Uterus (tissue), 4 donors: ENCODE results near the gene KCNN3. TPM values are rescaled to one million over a fixed set of nuclear protein-coding genes. Genes with fewer than 3 reads are reported as not detected.
"Not testable (repeated sequence)": the region's sequence is repeated elsewhere in the genome, so short reads cannot be mapped to it uniquely, and the experiment has no call there.

Source experiments
- DNase-seq, 2 donors: peaks; one replicate each; pipeline ENCODE4 v3.0.0-alpha.2; 2019 to 2020
- H3K27ac ChIP-seq, 2 donors: fragments of 200-600 bp; sonication (generic); 1 replicate in 1 of 2; 2 replicates in 1 of 2; pipeline ENCODE4 v1.5.1; 2016 to 2018
- H3K27me3 ChIP-seq, 2 donors: fragments of 200-600 bp; sonication (generic); one replicate each; pipeline ENCODE4 v1.5.1; 2018 to 2019; ENCODE audit warnings: control low read depth in 1 of 2
- H3K36me3 ChIP-seq, 2 donors: fragments of 200-600 bp; sonication (generic); one replicate each; pipeline ENCODE4 v1.5.1; 2019; ENCODE audit warnings: control low read depth in 1 of 2
- H3K4me1 ChIP-seq, 2 donors: fragments of 200-600 bp; sonication (generic); one replicate each; pipeline ENCODE4 v1.5.1; 2018 to 2019; ENCODE audit warnings: control low read depth in 1 of 2
- H3K4me3 ChIP-seq, 2 donors: fragments of 200-600 bp; sonication (generic); 1 replicate in 1 of 2; 2 replicates in 1 of 2; pipeline ENCODE4 v1.5.1; 2018 to 2019; ENCODE audit warnings: mild to moderate bottlenecking in 1 of 2
- H3K9me3 ChIP-seq, 2 donors: fragments of 200-600 bp; sonication (generic); one replicate each; pipeline ENCODE4 v1.5.1; 2019; ENCODE audit warnings: control low read depth in 1 of 2
- POLR2A ChIP-seq, 2 donors: fragments of 450-650 bp; IDR thresholded peaks; one replicate each; pipeline ENCODE4 v1.6.1; 2016; ENCODE audit warnings: antibody characterized with exemption in 2 of 2, mild to moderate bottlenecking in 1 of 2, moderate library complexity in 1 of 2
- intact Hi-C: fragments of 100-400 bp; cut with DNase I; formaldehyde crosslinking; loops from one replicate; pipeline ENCODE4 v1.15.1; 2023; ENCODE audit warnings: low total_unique reads
- total RNA-seq, 4 donors: library from RNA; depleted of rRNA in 3 of 4; stranded (reverse); fragments of >200 nt in 3 of 4; gene quantifications; one replicate each; pipeline versions ENCODE4 v1.1.0 to v1.2.4, GENCODE V29; 2014 to 2023
- TF ChIP-seq, protein P1 (sequence below), 4 experiments: fragments of 200-600 bp in 2 of 4; fragments of 450-650 bp in 2 of 4; sonication (generic) in 2 of 4; IDR thresholded peaks; one replicate each; pipeline ENCODE4 v1.5.1; 2016 to 2019; ENCODE audit warnings: antibody characterized with exemption in 4 of 4, mild to moderate bottlenecking in 2 of 4, moderate library complexity in 1 of 4
- donor health status: DM: yes; HTN: yes; CAD: no.

Gene KCNN3
- total RNA-seq, 4 donors from 2014 or later, result 7.1 to 35.5 (median 12.1) TPM

DNA sequence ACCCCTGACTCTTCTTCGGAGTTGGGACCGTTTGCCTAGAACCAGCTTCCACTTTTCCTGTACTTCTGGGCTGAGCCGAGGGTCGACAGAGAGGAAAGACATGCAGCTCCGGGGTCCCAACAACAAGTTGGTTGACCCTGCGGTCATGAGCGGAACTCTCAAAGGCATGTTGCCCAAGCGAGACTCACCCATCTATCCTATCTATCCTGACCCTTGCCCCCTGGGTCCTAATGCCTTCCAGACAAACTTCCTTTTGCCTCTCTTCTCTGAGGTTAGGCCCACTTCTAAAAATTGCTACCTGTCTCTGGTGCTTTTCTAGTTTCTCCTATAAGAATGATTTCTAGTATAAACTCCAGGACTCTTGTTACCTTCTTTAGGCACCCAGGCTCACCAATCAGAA is 197.8 kb downstream of the KCNN3 start:
- H3K4me3 ChIP-seq, H3K36me3 ChIP-seq, H3K9me3 ChIP-seq, DNase-seq, H3K27me3 ChIP-seq, H3K4me1 ChIP-seq, H3K27ac ChIP-seq, intact Hi-C loops: not testable (repeated sequence)

DNA sequence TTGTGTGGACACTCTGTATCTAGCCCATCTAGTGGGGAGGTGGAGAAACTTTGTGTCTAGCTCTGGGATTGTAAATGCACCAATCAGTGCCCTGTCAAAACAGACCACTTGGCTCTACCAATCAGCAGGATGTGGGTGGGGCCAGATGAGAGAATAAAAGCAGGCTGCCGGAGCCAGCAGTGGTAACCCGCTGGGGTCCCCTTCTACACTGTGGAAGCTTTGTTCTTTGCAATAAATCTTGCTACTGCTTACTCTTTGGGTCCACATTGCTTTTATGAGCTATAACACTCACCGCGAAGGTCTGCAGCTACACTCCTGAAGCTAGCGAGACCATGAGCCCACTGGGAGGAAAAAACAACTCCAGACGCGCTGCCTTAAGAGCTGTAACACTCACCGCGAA is 198.7 kb downstream of the KCNN3 start:
- H3K27ac ChIP-seq, H3K27me3 ChIP-seq, DNase-seq, H3K4me1 ChIP-seq, intact Hi-C loops, H3K36me3 ChIP-seq, H3K9me3 ChIP-seq, H3K4me3 ChIP-seq: not testable (repeated sequence)

DNA sequence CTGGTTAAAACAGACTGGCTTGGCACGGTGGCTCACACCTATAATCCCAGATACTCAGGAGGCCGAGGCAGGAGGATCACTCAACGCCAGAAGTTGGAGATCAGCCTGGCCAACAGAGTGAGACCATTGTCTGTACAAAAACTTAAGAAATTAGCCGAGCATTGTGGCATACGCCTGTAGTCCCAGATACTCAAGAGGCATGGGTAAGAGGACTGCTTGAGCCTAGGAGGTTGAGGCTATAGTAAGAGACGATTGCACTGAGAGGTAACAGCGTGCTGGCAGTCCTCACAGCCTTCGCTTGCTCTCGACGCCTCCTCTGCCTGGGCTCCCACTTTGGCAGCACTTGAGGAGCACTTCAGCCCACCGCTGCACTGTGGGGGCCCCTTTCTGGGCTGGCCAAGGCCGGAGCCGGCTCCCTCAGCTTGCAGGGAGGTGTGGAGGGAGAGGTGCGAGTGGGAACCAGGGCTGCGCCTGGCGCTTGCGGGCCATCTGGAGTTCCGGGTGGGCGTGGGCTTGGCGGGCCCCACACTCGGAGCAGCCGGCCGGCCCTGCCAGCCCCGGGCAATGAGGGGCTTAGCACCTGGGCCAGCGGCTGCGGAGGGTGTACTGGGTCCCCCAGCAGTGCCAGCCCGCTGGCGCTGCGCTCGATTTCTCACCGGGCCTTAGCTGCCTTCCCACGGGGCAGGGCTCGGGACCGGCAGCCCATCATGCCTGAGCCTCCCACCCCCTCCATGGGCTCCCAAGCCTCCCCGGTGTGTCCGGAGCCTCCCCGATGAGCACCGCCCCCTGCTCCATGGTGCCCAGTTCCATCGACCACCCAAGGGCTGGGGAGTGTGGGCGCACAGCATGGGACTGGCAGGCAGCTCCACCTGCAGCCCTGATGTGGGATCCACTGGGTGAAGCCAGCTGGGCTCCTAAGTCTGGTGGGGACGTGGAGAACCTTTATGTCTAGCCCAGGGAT is 199.5 kb downstream of the KCNN3 start:
- H3K27ac ChIP-seq, DNase-seq, H3K36me3 ChIP-seq, H3K9me3 ChIP-seq, H3K27me3 ChIP-seq, intact Hi-C loops, H3K4me1 ChIP-seq, H3K4me3 ChIP-seq: not testable (repeated sequence)

DNA sequence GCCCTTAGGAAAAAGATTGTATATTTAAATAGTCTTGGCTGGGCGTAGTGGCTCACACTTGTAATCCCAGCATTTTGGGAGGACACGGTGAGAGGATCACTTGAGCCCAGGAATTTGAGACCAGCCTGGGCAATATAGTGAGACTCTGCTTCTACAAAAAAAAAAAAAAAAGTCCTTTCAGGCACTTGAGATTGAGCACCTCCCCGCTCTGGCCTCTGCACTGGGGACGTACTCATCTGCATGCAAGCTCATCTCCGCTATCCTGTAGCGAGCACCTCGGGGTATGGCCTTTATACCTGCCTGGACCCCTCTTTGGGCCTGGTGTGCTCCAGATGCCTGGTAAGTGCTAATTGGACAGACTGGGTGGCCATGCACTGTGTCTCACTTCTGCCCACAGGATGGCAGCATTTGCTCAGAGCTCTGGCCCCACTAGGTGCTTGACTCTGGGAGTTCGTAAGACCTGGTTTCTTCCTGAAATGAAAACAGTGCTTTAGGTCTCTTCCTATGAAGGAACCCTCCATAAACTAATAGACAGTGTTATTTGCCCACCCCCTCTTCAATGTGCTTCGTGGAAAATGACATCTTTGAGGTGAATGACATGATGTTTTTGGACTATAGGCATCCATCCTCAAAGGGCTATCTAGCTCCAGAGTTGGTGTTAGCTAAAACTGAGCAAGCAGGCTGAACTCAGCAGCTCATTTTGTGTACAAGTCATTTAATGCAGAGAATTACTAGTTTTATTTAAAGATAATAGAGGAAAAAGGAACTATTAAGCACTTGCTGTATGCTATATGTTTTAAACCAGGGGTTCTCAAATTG is 200.4 kb downstream of the KCNN3 start:
- H3K27ac ChIP-seq, result no peak overlapping the region
- H3K36me3 ChIP-seq, result no peaks in the 10 kb centered on the region
- peak; percentile 77 to 83 for DNase-seq
- TF ChIP-seq, protein P1, sequence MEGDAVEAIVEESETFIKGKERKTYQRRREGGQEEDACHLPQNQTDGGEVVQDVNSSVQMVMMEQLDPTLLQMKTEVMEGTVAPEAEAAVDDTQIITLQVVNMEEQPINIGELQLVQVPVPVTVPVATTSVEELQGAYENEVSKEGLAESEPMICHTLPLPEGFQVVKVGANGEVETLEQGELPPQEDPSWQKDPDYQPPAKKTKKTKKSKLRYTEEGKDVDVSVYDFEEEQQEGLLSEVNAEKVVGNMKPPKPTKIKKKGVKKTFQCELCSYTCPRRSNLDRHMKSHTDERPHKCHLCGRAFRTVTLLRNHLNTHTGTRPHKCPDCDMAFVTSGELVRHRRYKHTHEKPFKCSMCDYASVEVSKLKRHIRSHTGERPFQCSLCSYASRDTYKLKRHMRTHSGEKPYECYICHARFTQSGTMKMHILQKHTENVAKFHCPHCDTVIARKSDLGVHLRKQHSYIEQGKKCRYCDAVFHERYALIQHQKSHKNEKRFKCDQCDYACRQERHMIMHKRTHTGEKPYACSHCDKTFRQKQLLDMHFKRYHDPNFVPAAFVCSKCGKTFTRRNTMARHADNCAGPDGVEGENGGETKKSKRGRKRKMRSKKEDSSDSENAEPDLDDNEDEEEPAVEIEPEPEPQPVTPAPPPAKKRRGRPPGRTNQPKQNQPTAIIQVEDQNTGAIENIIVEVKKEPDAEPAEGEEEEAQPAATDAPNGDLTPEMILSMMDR (IDR thresholded peaks at IDR 0.05), result peak; percentile 80 to 92 (median 88)
- no peak for TF ChIP-seq POLR2A (IDR thresholded peaks at IDR 0.05)
- intact Hi-C loops, result loop anchor here (2.0 kb wide), 1 partner anchor 211 kb away; no protein-coding TSS in a partner anchor
- no peak overlapping the region for H3K4me3 ChIP-seq
- H3K4me1 ChIP-seq, result no peaks in the 10 kb centered on the region
- H3K9me3 ChIP-seq, result no peaks in the 10 kb centered on the region
- no peaks in the 10 kb centered on the region for H3K27me3 ChIP-seq

DNA sequence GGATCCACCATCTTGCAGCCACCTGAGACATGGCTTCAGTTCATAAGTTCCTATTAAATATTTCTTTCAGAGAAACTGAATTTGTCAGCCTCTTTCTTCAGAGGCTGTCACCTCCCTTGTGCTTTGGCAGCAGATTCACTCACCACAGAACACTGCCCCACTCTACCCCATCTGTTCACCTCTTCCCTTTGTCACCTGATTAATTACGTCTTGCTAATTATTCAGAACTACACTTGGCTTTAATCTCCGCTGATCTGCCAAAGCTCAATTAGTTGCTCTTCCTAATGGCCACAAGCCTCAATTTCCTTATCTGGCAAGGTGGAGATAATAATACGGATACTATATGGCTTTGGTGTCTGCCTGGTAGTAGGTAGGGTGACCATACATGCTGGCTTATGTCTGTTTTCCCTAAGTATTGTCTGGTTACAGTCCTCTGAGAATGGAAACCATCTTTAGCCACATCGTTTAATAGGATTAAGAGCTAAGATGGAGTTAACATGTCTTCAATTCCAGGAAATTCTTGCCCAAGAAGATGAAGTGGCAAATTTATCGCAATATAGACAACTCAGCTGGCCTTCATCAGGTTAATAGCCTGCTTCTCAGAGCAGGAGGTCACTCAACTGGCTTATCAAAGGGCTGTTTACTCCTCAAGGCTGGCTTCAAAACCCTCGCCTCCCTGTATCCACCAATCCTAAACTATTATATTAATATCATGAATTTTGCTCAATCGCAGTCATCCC is 203.9 kb downstream of the KCNN3 start:
- H3K27me3 ChIP-seq, result no peaks in the 10 kb centered on the region
- no peak overlapping the region for H3K27ac ChIP-seq
- no peaks in the 10 kb centered on the region for H3K4me1 ChIP-seq
- no peaks in the 10 kb centered on the region for H3K36me3 ChIP-seq
- DNase-seq, result no peak
- no peaks in the 10 kb centered on the region for H3K9me3 ChIP-seq
- TF ChIP-seq, protein P1 (IDR thresholded peaks at IDR 0.05), result no peak
- TF ChIP-seq POLR2A (IDR thresholded peaks at IDR 0.05), result no peak
- intact Hi-C loops, result no loop called here
- no peak overlapping the region for H3K4me3 ChIP-seq

DNA sequence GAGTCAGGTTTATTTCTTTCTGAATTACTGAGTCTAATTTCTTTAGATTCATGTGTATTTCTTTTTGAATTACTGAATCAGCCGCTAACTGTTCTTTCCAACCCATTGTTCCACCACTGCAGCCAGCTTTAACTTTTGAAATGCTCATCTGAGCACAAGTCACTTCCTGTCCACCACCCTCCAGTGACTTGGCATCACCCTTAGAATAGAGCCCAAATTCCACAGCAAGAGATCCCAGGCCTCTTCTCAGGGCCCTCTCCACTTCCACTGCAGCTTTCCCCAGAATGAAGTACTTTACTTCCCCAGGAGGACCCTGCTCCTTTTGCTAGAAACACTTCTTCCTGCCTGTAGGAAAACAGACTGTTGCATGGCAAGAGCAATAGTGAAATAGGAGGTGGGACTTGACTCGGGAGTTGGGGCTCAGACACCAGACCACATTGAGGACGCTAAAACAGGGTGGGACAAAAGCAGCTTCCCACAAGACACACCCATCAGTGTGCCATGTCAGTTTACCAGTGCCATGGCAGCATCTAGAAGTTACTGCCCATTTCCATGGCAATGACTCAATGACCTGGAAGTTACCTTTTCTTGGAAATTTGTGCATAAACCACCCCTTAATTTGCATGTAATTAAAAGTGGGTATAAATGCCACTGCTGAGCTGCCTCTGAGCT is 205.6 kb downstream of the KCNN3 start:
- Histone ChIP-seq H3K27ac (no peak overlapping the region), H3K27me3 (no peaks in the 10 kb centered on the region), H3K4me1 (no peaks in the 10 kb centered on the region), H3K9me3 (no peaks in the 10 kb centered on the region), H3K4me3 (no peak overlapping the region), H3K36me3 (no peaks in the 10 kb centered on the region)
- no peak for DNase-seq
- TF ChIP-seq, protein P1 (IDR thresholded peaks at IDR 0.05), result no peak
- no peak for TF ChIP-seq POLR2A (IDR thresholded peaks at IDR 0.05)
- intact Hi-C loops, result no loop called here
